Hematopoietic multipotent progenitor cell (in vitro differentiated cells): ENCODE results near the gene IQCF5. TPM values are rescaled to one million over a fixed set of nuclear protein-coding genes. Genes with fewer than 3 reads are reported as not detected.
"Not testable (repeated sequence)": the region's sequence is repeated elsewhere in the genome, so short reads cannot be mapped to it uniquely, and the experiment has no call there.

ENCODE experiments used
- DNase-seq, 3 donors: peaks; one replicate each; pipeline ENCODE4 v3.0.0-alpha.2; 2011 to 2015; ENCODE audit warnings: low read depth in 2 of 3, low spot score in 2 of 3
- total RNA-seq: library from RNA; depleted of rRNA; stranded (reverse); fragments of >200 nt; gene quantifications from one replicate; pipeline ENCODE4 v1.2.3, GENCODE V29; 2012

Gene IQCF5
- total RNA-seq = 0.27 TPM

- DNase-seq = no peak
Measured at GRCh38 chr3:51875501-51875900, at the start of gene IQCF5. IQCF5 (minus strand) TSS chr3:51875601; CDS start chr3:51875531, 70 bp downstream.

GRCh38 chr3:51921081-51921578 lies 45.7 kb upstream of the IQCF5 start:
- DNase-seq = no peak

GRCh38 chr3:51916418-51916817 lies 41.0 kb upstream of the IQCF5 start:
- DNase-seq = no peak

- DNase-seq = no peak
Measured at GRCh38 chr3:51908026-51908425, 32.6 kb upstream of the IQCF5 start.

GRCh38 chr3:51904034-51904823 lies 28.8 kb upstream of the IQCF5 start:
- no peak for DNase-seq

- not testable (repeated sequence) for DNase-seq
Measured at GRCh38 chr3:51902361-51902760, 27.0 kb upstream of the IQCF5 start.

GRCh38 chr3:51900043-51900442 lies 24.6 kb upstream of the IQCF5 start:
- not testable (repeated sequence) for DNase-seq

- DNase-seq = no peak
Measured at GRCh38 chr3:51897391-51897790, 22.0 kb upstream of the IQCF5 start.

GRCh38 chr3:51896607-51897305 lies 21.4 kb upstream of the IQCF5 start:
- no peak for DNase-seq

- no peak for DNase-seq
Measured at GRCh38 chr3:51894939-51895338, 19.5 kb upstream of the IQCF5 start.

- DNase-seq = no peak
Measured at GRCh38 chr3:51894391-51894790, 19.0 kb upstream of the IQCF5 start.

- peak in 2 of 3 donors; percentile 8 to 39 for DNase-seq
Measured at GRCh38 chr3:51891242-51892039, 16.0 kb upstream of the IQCF5 start.

GRCh38 chr3:51888463-51889105 lies 13.2 kb upstream of the IQCF5 start:
- DNase-seq = no peak

GRCh38 chr3:51887620-51888019 lies 12.2 kb upstream of the IQCF5 start:
- DNase-seq = no peak

- no peak for DNase-seq
Measured at GRCh38 chr3:51886447-51886846, 11.0 kb upstream of the IQCF5 start.

GRCh38 chr3:51879937-51880336 lies 4.5 kb upstream of the IQCF5 start:
- no peak for DNase-seq

GRCh38 chr3:51876186-51876585 lies 785 bp upstream of the IQCF5 start:
- DNase-seq = no peak

GRCh38 chr3:51874889-51875288 lies 512 bp downstream of the IQCF5 start:
- no peak for DNase-seq

GRCh38 chr3:51874411-51874810 lies 990 bp downstream of the IQCF5 start:
- DNase-seq = no peak

GRCh38 chr3:51873876-51874275 lies 1.5 kb downstream of the IQCF5 start:
- no peak for DNase-seq
